DND-41 (cell line): ENCODE measurements around the gene MAP2.

Experiments
- ATAC-seq: fragments of 200-7000 bp; cut with Tn5 transposase; 3 replicates; pipeline ENCODE4 v1.9.1; 2021; ENCODE audit warnings: low read depth; ENCODE audit not compliant: insufficient read depth
- DNase-seq: peaks from one replicate; pipeline ENCODE4 v3.0.0-alpha.2; 2020
- H2AFZ ChIP-seq: 2 replicates; pipeline ENCODE4 v1.6.0; 2012; ENCODE audit warnings: low read depth, low read length
- H3K27ac ChIP-seq: 2 replicates; pipeline ENCODE4 v1.5.1; 2012; ENCODE audit warnings: low read length, inconsistent platforms
- H3K27me3 ChIP-seq: fragments of 200-600 bp; sonication (generic); 2 replicates; pipeline ENCODE4 v1.6.0; 2012; ENCODE audit warnings: low read length, mild to moderate bottlenecking, inconsistent platforms; ENCODE audit not compliant: insufficient read depth, poor library complexity
- H3K36me3 ChIP-seq: 2 replicates; pipeline ENCODE4 v1.5.1; 2012; ENCODE audit warnings: low read length, inconsistent platforms; ENCODE audit not compliant: insufficient read depth
- H3K4me1 ChIP-seq: 2 replicates; pipeline ENCODE4 v1.5.1; 2012; ENCODE audit warnings: mild to moderate bottlenecking, low read length; ENCODE audit not compliant: insufficient read depth
- H3K4me2 ChIP-seq: 2 replicates; pipeline ENCODE4 v1.6.0; 2012; ENCODE audit warnings: mild to moderate bottlenecking, moderate library complexity, low read length, inconsistent platforms; ENCODE audit not compliant: insufficient read depth
- H3K4me3 ChIP-seq, 2 experiments: fragments of 200-600 bp in 1 of 2; shearing (Covaris generic) in 1 of 2; 2 replicates each; pipeline ENCODE4 v1.5.1; 2012 to 2016; ENCODE audit warnings: inconsistent platforms in 2 of 2, low read length in 2 of 2, mild to moderate bottlenecking in 2 of 2, low read depth in 1 of 2, moderate library complexity in 1 of 2
- H3K79me2 ChIP-seq: 2 replicates; pipeline ENCODE4 v1.6.0; 2012; ENCODE audit warnings: low read length, inconsistent platforms; ENCODE audit not compliant: insufficient read depth
- H3K9ac ChIP-seq: 2 replicates; pipeline ENCODE4 v1.6.0; 2012; ENCODE audit warnings: low read depth, mild to moderate bottlenecking, inconsistent platforms, low read length, moderate library complexity
- H3K9me3 ChIP-seq: 2 replicates; pipeline ENCODE4 v1.5.1; 2012; ENCODE audit warnings: low read length, moderate library complexity, mild to moderate bottlenecking, inconsistent platforms; ENCODE audit not compliant: insufficient read depth, severe bottlenecking
- H4K20me1 ChIP-seq: 2 replicates; pipeline ENCODE4 v1.6.0; 2012; ENCODE audit warnings: low read length; ENCODE audit not compliant: insufficient read depth
- EZH2 ChIP-seq: IDR thresholded peaks from 3 replicates; pipeline ENCODE4 v1.6.1; 2012; ENCODE audit warnings: borderline replicate concordance, low read depth, mild to moderate bottlenecking, moderate library complexity, low read length, inconsistent platforms; ENCODE audit not compliant: severe bottlenecking
- TF ChIP-seq, protein P1 (sequence below): IDR thresholded peaks from 2 replicates; pipeline ENCODE4 v1.5.1; 2012; ENCODE audit warnings: borderline replicate concordance, low read length, moderate library complexity, mild to moderate bottlenecking; ENCODE audit not compliant: poor library complexity, severe bottlenecking; ENCODE audit errors: extremely low read depth

MAP2 gene

DNA sequence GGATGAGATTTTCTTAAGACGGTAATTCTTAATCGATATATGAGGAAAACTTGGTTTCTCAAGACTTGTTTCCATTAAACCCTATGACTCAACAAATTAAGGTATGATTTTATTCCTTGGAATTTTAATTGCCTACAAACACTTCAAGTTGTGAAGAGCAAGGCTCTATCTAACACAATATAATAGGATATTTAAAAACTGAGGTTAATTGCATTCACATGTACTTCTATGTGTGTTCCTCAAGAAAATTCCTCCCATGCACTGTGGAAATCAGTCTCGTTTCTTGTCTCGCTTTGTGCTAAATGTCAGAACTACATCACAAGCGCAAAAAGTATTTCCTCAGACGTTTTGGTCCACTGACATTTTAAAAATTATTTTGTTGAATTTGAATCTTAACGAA is 238.2 kb downstream of the MAP2 start:
- Histone ChIP-seq H2AFZ (no peak overlapping the region), H3K36me3 (no peaks in the 10 kb centered on the region), H3K9me3 (no peaks in the 10 kb centered on the region), H3K79me2 (no peaks in the 10 kb centered on the region), H3K4me1 (no peaks in the 10 kb centered on the region), H4K20me1 (no peaks in the 10 kb centered on the region), H3K9ac (no peak overlapping the region), H3K27me3 (no peaks in the 10 kb centered on the region), H3K4me3 (no peak overlapping the region), H3K27ac (no peak overlapping the region), H3K4me2 (no peak overlapping the region)
- TF ChIP-seq EZH2 = no peak
- TF ChIP-seq, protein P1, sequence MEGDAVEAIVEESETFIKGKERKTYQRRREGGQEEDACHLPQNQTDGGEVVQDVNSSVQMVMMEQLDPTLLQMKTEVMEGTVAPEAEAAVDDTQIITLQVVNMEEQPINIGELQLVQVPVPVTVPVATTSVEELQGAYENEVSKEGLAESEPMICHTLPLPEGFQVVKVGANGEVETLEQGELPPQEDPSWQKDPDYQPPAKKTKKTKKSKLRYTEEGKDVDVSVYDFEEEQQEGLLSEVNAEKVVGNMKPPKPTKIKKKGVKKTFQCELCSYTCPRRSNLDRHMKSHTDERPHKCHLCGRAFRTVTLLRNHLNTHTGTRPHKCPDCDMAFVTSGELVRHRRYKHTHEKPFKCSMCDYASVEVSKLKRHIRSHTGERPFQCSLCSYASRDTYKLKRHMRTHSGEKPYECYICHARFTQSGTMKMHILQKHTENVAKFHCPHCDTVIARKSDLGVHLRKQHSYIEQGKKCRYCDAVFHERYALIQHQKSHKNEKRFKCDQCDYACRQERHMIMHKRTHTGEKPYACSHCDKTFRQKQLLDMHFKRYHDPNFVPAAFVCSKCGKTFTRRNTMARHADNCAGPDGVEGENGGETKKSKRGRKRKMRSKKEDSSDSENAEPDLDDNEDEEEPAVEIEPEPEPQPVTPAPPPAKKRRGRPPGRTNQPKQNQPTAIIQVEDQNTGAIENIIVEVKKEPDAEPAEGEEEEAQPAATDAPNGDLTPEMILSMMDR = no peak
- DNase-seq (no peak), ATAC-seq (no peak)

DNA sequence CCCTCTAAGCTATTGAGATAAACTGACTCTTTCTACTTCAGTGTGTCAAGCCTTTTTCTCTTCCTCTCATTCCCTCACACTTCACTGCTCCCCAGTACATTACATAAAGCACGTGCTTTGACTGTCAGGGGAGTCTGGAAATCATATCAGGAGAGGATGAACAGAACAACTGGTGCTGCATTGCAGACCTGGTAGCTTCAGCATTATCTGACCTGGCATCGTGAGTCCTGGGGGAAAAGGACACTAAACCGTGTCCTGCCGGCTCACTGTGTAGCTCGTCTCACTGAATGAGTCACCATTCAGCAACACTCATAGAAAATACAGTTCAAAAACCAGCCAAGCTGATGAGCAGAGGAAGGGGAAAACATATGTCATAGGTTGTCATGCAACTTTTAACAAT is 239.3 kb downstream of the MAP2 start:
- TF ChIP-seq, protein P1 = no peak
- TF ChIP-seq EZH2 = no peak
- no peak overlapping the region for H3K27ac ChIP-seq
- no peaks in the 10 kb centered on the region for H3K79me2 ChIP-seq
- H4K20me1 ChIP-seq = no peaks in the 10 kb centered on the region
- DNase-seq (no peak), ATAC-seq (no peak)
- H3K36me3 ChIP-seq = no peaks in the 10 kb centered on the region
- no peaks in the 10 kb centered on the region for H3K4me1 ChIP-seq
- H2AFZ ChIP-seq = no peak overlapping the region
- H3K4me2 ChIP-seq = no peak overlapping the region
- H3K4me3 ChIP-seq = no peak overlapping the region
- no peaks in the 10 kb centered on the region for H3K9me3 ChIP-seq
- H3K27me3 ChIP-seq = no peaks in the 10 kb centered on the region
- H3K9ac ChIP-seq = no peak overlapping the region

DNA sequence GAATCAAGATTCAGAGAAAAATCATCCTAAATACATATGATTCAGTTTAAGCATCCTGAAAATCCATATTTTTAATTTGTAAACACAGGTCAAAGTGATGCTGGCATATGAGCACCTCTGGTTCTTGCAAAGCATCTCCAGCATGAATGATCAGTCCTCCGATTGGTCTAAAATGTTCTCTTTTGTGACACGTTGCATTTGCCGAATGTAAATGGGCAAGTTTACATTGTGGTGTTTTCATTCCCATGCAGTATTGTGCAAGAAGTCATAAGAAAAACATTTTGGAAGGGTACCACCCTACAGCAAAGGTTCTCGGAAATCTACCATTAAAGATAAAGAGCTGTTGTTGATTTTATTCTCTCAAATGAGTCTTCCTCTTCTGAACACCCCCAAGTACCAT is 239.8 kb downstream of the MAP2 start:
- H3K27me3 ChIP-seq = no peaks in the 10 kb centered on the region
- no peak overlapping the region for H3K4me3 ChIP-seq
- H3K36me3 ChIP-seq = no peaks in the 10 kb centered on the region
- no peak overlapping the region for H3K27ac ChIP-seq
- no peak overlapping the region for H3K4me2 ChIP-seq
- DNase-seq = no peak
- no peaks in the 10 kb centered on the region for H4K20me1 ChIP-seq
- no peaks in the 10 kb centered on the region for H3K9me3 ChIP-seq
- no peaks in the 10 kb centered on the region for H3K4me1 ChIP-seq
- H3K9ac ChIP-seq = no peak overlapping the region
- TF ChIP-seq, protein P1 = no peak
- no peak for TF ChIP-seq EZH2
- H3K79me2 ChIP-seq = no peaks in the 10 kb centered on the region
- H2AFZ ChIP-seq = no peak overlapping the region
- ATAC-seq = no peak

DNA sequence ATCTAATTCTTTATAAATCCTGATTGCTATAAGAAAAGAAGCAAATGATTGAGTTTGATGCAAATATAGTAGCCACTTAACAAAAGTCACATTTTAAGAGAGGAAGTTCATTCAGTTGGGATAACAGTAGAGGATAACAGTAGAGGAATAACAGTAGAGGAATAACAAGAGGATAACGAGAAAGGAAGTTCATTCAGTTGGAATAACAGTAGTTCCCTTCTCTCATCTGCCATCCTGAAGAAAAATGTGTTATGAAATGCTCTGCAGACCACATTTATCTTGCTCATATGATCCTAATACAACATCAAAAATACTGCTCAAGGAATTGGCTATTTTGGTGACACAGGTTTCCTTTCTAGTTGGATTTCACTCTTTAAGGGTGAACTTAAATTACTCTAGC is 242.4 kb downstream of the MAP2 start:
- no peak overlapping the region for H3K27ac ChIP-seq
- no peaks in the 10 kb centered on the region for H3K36me3 ChIP-seq
- H3K27me3 ChIP-seq = no peaks in the 10 kb centered on the region
- no peak overlapping the region for H2AFZ ChIP-seq
- no peak overlapping the region for H3K9ac ChIP-seq
- no peak overlapping the region for H3K4me2 ChIP-seq
- no peaks in the 10 kb centered on the region for H3K79me2 ChIP-seq
- no peaks in the 10 kb centered on the region for H4K20me1 ChIP-seq
- H3K4me1 ChIP-seq = no peaks in the 10 kb centered on the region
- no peak for ATAC-seq
- DNase-seq = no peak
- no peak overlapping the region for H3K4me3 ChIP-seq
- H3K9me3 ChIP-seq = no peaks in the 10 kb centered on the region
- TF ChIP-seq, protein P1 = no peak
- TF ChIP-seq EZH2 = no peak
